ENCODE measurements around the gene SMIM23. TPM values are rescaled to one million over a fixed set of nuclear protein-coding genes. Genes with fewer than 3 reads are reported as not detected.

Gene SMIM23
- total and polyA plus RNA-seq, 10 of the 15 experiments (the other 5 are each of a cell fraction or from before 2014, with no cell fraction given) = not detected

DNA sequence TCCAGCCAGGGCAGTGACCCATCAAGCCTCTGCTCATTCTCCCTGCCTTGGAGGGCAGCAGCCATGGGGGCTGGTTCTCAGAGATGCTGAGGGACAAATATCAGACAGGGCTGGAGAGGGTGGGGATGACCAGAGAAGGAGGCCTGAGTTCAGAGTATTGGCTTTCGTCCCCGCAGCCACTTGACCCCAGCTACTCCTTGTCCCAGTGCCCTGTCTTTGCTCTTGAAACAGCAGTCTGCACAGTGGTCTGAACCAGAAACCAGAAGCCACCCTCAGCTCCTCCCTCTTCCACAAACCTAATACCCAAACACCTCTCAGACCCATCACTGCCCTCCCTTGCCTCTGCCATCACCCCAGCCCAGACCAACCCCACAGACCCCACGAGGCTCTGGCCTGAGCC is 36.3 kb upstream of the SMIM23 start:
- in situ Hi-C loops (cut with MboI) = no loop called here
- TF ChIP-seq ZNF622 (IDR thresholded peaks at IDR 0.05) (no peak), SRF (IDR thresholded peaks at IDR 0.05; ENCODE audit: low read depth in 2 of 2, low read length in 2 of 2) (no peak), NR2C2 (IDR thresholded peaks at IDR 0.05; ENCODE audit: borderline replicate concordance, control insufficient read depth, insufficient read length, low read depth) (no peak), ZNF384 (IDR thresholded peaks at IDR 0.05; ENCODE audit: borderline replicate concordance, low read depth, low read length) (no peak), SPI1 (IDR thresholded peaks at IDR 0.05; ENCODE audit: borderline replicate concordance, insufficient read depth, low read depth, low read length) (no peak), BCL11A (IDR thresholded peaks at IDR 0.05; ENCODE audit: low read depth, low read length) (no peak), NFYA (IDR thresholded peaks at IDR 0.05; ENCODE audit: borderline replicate concordance, low read depth, low read length) (no peak), TCF3 (IDR thresholded peaks at IDR 0.05; ENCODE audit: borderline replicate concordance, insufficient read depth, low read depth, low read length) (no peak), SIX5 (IDR thresholded peaks at IDR 0.05; ENCODE audit: low read depth, low read length, severe bottlenecking) (no peak), TBL1XR1 (IDR thresholded peaks at IDR 0.05; ENCODE audit: low read depth, low read length) (no peak)
- TF ChIP-seq, protein P1, sequence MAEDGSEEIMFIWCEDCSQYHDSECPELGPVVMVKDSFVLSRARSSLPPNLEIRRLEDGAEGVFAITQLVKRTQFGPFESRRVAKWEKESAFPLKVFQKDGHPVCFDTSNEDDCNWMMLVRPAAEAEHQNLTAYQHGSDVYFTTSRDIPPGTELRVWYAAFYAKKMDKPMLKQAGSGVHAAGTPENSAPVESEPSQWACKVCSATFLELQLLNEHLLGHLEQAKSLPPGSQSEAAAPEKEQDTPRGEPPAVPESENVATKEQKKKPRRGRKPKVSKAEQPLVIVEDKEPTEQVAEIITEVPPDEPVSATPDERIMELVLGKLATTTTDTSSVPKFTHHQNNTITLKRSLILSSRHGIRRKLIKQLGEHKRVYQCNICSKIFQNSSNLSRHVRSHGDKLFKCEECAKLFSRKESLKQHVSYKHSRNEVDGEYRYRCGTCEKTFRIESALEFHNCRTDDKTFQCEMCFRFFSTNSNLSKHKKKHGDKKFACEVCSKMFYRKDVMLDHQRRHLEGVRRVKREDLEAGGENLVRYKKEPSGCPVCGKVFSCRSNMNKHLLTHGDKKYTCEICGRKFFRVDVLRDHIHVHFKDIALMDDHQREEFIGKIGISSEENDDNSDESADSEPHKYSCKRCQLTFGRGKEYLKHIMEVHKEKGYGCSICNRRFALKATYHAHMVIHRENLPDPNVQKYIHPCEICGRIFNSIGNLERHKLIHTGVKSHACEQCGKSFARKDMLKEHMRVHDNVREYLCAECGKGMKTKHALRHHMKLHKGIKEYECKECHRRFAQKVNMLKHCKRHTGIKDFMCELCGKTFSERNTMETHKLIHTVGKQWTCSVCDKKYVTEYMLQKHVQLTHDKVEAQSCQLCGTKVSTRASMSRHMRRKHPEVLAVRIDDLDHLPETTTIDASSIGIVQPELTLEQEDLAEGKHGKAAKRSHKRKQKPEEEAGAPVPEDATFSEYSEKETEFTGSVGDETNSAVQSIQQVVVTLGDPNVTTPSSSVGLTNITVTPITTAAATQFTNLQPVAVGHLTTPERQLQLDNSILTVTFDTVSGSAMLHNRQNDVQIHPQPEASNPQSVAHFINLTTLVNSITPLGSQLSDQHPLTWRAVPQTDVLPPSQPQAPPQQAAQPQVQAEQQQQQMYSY (CRISPR knock-in tag; IDR thresholded peaks at IDR 0.05) = no peak
- Histone ChIP-seq H3K9ac (ENCODE audit: control insufficient read depth, insufficient read depth, low read length) (no peak overlapping the region), H3K79me2 (ENCODE audit: control insufficient read depth, insufficient read depth, low read length) (no peaks in the 10 kb centered on the region), H3K4me1 (ENCODE audit: control insufficient read depth, insufficient read depth, low read length) (no peaks in the 10 kb centered on the region), H3K4me3 (no peak overlapping the region), H3K9me3 (replicated peaks; ENCODE audit: control insufficient read depth, insufficient read depth, low read length) (no peaks in the 10 kb centered on the region), H3K27me3 (replicated peaks in 1 of 2; ENCODE audit: control insufficient read depth in 2 of 2, insufficient read depth in 2 of 2, low read length in 1 of 2) (no peaks in the 10 kb centered on the region), H3K4me2 (ENCODE audit: control insufficient read depth, insufficient read depth) (no peak overlapping the region), H3K36me3 (ENCODE audit: control insufficient read depth in 2 of 2, insufficient read depth in 2 of 2, low read length in 1 of 2) (no peaks in the 10 kb centered on the region), H3K27ac (ENCODE audit: control insufficient read depth, insufficient read depth) (no peak overlapping the region), H2AFZ (ENCODE audit: control insufficient read depth, low read depth, low read length) (no peak overlapping the region), H4K20me1 (ENCODE audit: control insufficient read depth, insufficient read depth) (no peaks in the 10 kb centered on the region)
- ChIA-PET CTCF (no interaction called here), RAD21 (ENCODE audit: unreplicated experiment) (no interaction called here), POLR2A (no interaction called here), SMC1A (ENCODE audit: uncharacterized antibody, unreplicated experiment) (no interaction called here)
- intact Hi-C loops (cut with micrococcal nuclease; ENCODE audit: unreplicated experiment) = no loop called here
- FAIRE-seq (no peak), ATAC-seq (no peak), DNase-seq (ENCODE audit: low read depth, low spot score) (no peak)
- BruUV-seq (replicated peaks) = no TSS peak
- WGBS (ENCODE audit: insufficient coverage, insufficient replicate concordance, low lambda C conversion rate, missing lambda C conversion rate) = 56% methylated on average over 3 of the region's 3 CpGs

Data from GM12878 (cell line).